HG03342 (cell line): ENCODE measurements around the gene IQCF2.
"Not testable (repeated sequence)": the region's sequence is repeated elsewhere in the genome, so short reads cannot be mapped to it uniquely, and the experiment has no call there.

ENCODE experiments used
- ATAC-seq: cut with Tn5 transposase; IDR thresholded peaks from one replicate; pipeline ENCODE4 v1.9.1; 2021; ENCODE audit warnings: mild to moderate bottlenecking, moderate library complexity; ENCODE audit not compliant: unreplicated experiment

Gene IQCF2

DNA sequence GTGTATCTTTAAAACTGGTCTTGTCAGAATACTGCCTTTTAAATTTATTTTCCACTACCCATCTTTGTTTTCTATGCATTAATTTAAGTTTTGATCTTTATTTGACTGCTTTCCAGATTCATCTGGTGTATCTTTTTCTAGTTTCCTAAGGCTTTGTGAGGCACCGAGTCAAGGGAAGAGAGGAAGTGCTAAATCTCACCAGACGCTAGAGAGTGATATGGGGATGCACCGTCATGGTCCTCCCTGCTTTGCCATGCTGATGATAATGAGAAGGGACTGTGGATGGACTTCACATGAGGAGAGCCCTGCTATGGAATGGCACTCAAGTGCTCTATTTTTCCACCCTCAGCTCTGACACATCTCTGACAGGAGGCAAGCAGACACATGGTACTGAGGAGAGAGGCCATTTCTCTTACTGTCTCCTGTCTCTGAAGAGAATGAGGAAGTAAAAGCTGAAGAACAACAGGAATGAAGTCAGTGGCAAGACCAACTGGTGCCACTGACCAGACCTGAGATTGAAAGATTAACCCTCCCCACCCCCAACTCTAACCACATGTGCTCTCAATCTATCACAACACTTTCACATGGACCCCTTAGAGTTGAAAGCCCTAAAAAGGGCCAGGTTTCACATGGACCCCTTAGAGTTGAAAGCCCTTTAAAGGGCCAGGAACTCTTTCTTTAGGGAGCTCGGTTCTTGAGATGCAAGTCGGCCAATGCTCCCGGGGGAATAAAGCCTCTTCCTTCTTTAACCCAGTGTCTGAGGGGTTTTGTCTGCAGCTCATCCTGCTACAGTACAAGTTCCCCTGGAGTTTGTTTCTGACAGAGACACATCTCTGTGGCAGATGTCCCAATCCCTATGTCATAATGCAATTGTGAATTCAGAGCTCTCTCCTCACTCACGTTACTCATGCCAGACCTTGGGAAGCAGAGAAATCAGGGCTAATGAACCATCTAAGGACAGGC lies at the start of gene IQCF2:
TSS of gene IQCF2 (plus strand) at position 913 of the 963 bp plus-strand sequence. CDS start 52 bp downstream, outside the sequence.
- no peak for ATAC-seq

DNA sequence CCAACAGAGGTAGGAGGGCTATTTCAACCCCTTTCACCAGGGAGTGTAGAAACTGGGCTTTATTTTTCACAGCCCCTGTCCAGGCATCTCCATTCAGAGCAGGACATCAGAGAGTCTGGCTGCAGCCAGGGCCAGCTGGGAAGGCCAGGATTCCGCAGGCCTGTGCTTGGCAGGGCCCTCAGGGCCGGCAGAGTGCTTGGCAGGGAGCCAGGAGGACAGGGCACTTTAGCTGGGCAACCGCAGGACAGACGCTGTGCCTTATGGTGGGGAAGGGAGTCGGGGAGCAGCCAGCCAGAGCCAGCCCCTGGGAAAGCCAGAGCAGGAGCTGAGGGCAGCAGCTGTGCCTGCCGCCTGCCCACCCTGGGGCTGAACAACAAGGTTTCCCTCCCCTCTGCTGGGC lies 47.9 kb upstream of the IQCF2 start:
- ATAC-seq: no peak

DNA sequence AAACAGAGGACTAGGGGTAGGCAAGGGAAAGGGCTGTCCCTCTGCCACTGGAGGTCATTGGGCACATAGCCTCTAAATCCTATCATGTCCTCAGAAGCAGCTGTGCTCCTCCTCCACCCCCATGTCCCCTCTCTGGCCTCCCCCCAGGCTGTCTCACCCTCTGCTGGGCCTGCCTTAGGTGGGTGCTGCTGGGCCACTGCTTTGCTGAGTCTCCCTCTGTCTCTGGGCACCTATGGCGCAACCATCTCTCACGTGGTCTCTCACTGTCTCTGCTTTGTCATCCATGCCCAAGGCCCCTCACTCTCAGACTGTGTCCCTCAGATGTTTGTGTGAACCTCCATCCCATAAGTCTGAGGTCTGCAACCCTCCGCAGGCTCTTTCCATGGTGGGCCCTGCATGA lies 47.4 kb upstream of the IQCF2 start:
- ATAC-seq: no peak

DNA sequence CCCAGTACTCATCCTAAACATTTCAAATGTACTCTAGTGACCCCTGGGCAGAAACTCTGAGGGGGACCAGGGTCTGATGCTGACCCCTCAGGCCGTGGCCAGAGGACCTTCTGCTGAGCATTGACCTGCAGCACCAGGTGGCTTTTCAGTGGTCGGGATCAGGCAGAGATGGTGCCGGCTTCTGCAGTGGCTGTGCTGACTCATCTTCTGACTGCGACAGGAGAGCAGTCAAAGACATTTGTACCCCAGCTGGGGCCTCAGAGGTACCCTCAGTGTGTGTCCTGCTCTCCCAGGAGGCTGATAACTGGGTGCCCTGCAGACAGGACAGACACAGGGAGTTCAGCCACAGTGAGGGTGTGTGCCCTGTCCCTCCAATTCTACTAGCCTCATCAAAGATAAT lies 45.8 kb upstream of the IQCF2 start:
- ATAC-seq: no peak

DNA sequence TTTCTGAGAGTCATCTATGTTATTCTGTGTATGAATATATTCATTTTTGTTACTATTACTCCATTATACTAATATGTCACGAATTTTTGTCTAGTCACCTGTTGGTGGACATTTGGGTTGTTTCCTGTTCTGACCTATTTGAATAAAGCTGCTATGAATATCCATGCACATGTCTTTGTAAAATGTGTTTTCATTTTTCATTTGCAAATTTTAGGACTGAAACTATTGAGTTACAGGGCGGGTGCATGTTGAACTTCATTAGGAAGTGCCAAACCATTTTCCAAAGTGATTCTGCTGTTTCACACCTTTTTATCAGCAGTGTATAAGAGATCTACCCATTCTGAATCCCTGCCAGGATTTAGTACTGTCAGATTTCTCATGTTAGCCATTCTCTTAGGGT lies 44.7 kb upstream of the IQCF2 start:
- no peak for ATAC-seq

DNA sequence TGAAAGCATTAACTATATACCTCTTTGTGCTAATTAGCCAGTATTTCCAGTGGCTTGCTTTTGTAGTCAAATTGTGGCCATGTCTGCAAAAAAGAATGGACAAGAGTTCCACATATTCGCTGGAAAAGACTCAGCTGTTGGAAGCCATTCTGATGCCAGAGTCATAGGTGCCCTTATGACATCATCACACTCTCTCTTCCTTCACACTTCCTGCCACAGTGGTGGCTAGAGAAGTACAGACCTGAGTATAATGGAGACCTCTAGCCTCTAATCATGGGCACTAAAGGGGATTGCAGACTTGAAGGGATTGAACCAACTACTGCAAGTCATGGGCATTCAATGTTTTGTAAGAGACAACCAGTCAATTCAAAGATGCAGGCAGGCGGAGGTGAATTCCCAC lies 44.0 kb upstream of the IQCF2 start:
- no peak for ATAC-seq

DNA sequence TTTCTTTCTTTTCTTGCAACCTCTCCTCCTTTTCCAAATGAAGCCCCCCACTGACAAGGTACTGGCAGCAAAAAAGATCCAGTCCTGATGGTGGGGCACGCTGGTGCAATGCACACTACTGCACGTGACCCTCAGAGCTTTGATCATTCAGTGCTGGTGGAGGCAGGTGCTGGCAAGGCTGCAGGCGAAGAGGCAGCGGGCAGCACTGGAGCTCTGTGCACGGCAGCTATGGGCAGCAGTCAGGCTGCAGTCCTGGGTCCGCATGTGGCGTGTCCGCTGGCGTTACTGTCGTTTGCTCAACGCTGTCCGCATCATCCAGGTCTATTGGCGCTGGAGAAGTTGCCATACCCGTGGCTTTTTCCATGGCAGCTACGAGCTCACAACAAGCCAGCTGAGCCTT lies 42.3 kb upstream of the IQCF2 start:
- no peak for ATAC-seq

DNA sequence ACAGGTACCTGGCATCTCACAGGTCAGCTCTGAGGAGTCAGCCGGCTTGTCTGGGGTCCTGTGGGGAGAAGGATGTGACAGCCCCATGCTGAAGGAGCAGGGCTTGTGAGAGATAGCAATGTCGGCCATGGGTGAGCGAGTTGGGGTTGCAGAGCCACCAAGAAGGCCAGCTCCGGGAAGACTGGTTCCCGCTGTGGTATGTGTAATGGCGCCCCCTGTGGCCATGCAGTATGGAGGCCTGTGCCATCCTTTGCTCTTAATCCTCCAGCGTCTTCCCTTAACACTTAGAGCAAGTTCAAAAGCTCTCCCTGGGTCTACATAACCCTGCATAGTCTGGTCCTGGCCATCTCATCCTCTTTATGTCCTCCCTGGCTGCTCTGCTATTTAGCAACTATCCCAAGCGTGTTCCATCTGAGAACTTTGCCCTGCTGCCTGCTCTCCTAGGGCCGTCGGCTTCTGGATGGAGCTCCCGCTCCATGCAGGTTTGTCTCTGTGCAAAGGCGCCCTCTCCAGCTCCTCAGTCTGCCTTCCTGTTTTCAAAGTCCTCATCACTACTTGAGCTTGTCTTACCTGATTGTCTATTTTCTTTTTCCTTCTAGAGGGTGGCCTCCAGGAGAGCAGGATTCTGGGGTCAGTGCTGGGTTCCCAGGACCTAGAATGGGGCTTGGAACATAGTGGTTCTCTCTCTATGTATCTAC lies 41.6 kb upstream of the IQCF2 start:
- no peak for ATAC-seq

DNA sequence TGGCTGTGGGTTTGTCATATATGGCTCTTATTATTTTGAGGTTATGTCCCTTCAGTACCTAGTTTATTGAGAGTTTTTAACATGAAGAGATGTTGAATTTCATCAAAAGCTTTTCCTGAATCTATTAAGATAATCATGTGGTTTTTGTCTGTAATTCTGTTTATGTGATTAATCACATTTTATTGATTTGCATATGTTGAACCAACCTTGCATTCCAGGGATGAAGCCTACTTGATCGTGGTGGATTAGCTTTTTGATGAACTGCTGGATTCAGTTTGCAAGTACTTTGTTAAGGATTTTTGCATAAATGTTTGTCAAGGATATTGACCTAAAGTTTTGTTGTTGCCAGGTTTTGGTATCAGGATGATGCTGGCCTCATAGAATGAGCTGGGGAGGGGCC lies 33.1 kb upstream of the IQCF2 start:
- ATAC-seq: no peak

DNA sequence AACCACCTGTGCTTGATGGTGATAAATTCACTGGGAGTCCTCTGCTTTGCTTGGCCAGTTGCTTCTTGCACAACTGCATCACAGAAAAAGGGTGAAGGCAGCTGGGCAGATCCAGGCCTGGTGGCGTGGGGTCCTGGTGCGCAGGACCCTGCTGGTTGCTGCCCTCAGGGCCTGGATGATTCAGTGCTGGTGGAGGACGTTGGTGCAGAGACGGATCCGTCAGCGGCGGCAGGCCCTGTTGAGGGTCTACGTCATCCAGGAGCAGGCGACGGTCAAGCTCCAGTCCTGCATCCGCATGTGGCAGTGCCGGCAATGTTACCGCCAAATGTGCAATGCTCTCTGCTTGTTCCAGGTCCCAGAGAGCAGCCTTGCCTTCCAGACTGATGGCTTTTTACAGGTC lies 31.1 kb upstream of the IQCF2 start:
- no peak for ATAC-seq

DNA sequence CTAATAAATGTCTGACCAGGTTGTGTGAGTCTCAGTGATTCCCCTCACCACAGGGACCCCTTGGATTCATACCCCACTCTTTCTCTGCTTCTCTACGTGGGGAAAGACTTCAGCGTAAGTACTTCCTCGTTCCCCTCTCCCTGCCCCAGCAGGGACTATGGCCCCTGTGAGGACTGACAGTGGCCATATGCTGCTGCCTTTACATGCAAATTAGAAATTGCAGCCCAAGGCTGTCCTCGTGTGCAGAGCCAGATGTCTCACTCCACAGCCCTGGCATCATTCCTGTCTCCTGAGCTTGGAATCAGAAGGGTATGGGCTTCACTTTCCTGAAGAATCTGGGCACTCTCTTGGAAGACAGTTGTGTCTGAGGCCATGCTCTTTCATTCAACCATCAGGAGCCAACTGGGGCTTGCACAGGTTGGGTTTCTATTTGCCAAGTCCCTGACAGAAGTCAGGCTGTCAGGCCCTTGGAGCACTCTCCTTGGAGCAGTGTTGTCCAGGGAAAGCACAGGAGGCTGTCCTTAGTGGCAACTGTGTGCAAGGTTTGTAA lies 30.5 kb upstream of the IQCF2 start:
- no peak for ATAC-seq

DNA sequence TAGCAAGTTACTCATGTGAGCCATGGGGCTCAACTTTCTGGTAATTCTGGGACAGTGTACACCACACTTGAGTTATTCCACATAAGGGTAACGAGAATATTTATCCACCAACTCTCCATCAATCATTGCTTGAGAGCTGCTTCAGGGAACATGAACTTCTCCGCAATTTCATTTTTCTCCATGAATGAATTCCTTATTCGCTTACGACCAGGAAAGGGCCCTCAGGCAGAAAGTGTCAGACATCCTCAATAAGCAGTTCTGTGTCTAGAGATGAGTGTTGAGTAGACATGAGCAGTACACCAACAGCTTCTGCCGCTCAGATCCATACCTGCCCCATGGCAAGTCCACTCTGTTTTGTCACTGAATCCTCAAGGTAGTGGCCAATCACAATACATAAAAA lies 24.8 kb upstream of the IQCF2 start:
- no peak for ATAC-seq

DNA sequence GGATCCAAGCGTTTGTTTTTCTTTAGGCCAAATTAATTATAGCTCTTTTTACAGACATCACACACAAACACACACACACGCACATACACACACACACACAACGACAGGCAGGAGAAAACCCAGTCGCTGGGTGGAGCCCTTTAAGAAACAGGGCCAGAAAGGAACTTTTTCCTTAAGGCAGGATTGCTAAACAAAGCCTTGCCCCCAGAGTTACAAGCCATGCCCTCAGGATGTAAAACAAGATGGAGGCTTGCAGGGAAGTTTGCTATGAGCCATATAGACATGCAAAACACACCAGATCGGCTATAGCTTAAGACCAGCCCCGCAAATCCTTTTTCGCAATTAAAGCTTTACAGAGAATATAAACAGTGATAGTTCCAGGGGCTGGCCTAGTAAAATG lies 16.3 kb upstream of the IQCF2 start:
- ATAC-seq: no peak

DNA sequence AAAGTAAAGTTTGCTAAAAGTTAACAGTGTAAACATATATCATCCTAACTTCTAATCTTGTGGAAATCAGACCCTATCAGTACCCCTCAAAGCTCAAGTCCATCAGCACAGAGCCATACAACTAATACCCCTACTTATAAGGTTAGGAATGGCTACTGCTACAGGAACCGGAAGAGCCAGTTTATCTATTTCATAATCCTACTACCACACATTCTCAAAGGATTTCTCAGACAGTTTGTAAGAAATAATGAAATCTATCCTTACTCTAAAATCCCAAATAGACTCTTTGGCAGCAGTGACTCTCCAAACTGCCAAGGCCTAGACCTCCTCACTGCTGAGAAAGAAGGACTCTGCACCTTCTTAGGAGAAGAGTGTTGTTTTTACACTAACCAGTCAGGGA lies 6.0 kb upstream of the IQCF2 start:
- ATAC-seq: not testable (repeated sequence)

DNA sequence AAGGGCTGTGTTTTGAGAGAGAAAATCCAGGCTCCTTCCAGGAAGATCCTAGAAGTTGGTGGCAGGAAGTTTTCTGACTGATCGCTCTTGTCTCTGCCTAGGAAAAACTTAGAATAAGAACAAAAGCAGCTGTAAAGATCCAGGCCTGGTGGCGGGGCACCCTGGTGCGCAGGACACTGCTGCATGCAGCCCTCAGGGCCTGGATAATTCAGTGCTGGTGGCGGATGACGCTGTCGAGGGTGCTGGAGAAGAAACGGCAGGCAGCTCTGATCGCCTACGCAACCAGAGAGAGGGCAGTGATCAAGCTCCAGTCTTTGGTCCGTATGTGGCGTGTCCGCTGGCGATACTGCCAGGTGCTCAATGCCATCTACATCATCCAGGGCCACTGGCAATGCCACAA lies 1.5 kb downstream of the IQCF2 start:
- no peak for ATAC-seq

DNA sequence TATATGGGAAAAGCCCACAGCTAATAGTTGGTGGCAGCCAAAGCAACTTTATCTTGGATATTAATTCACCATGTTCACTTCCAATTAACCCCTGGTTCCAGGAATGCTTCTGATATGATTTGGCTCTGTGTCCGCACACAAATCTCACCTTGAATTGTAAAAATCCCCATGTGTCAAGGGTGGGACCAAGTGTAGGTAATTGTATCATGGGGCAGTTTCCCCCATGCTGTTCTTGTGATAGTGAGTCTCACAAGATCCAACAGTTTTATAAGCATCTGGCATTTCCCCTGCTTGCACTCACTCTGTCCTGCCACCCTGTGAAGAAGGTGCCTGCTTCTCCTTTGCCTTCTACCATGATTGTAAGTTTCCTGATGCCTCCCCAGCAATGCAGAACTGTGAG lies 7.5 kb downstream of the IQCF2 start:
- ATAC-seq: not testable (repeated sequence)

DNA sequence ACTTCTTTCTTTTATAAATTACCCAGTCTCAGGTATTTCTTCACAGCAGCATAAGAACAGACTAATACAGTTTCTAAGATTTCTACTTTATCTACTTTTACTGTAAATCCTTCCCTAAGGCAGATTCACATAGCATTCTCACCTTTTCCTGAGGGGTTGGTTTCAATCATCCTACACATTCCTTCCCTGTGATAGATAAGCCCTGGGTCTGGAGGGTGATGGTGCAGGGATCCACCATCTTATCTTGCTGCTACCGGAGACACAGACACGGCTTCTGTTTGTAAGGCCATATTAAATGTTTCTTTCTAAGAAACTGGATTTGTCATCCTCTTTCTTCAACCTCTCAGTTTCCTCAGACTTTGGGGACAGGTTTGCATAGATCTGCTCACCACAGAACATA lies 7.9 kb downstream of the IQCF2 start:
- ATAC-seq: no peak

DNA sequence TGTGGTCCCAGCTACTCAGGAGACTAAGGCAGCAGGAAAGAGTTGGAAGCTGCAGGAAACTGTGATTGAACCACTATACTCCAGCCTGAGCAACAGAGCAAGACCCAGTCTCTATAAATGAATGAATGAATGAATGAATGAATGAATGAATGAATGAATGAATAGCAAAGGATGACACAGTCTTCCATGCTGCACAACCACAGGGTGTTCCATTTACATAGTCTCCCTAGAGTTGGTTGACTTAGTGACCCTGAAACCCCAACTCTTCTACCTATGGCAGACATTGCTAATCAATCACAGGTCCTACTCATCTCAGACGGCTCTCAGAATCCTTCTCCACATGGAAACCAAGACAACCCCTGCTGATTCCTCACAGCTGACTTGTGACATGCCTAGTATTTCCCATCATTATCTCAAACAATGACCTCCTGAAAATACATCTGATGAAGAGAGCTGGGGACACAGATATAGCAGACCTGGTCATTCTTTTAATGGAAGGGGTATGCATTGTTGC lies 11.9 kb downstream of the IQCF2 start:
- no peak for ATAC-seq

DNA sequence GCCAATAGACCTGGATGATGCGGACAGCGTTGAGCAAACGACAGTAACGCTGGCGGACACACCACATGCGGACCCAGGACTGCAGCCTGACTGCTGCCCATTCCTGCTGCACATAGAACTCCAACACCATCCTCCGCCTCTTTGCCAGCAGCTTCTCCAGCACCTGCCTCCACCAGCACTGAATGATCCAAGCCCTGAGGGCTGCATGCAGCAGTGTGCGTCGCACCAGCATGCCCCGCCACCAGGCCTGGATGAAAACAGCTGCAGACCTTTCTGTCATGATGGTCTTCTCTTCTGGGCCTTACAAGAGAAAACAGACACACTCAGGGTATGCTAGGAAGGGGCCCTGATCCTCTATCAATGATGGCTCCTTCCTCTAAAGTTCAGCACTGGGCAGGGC lies 12.5 kb downstream of the IQCF2 start:
- ATAC-seq: no peak

DNA sequence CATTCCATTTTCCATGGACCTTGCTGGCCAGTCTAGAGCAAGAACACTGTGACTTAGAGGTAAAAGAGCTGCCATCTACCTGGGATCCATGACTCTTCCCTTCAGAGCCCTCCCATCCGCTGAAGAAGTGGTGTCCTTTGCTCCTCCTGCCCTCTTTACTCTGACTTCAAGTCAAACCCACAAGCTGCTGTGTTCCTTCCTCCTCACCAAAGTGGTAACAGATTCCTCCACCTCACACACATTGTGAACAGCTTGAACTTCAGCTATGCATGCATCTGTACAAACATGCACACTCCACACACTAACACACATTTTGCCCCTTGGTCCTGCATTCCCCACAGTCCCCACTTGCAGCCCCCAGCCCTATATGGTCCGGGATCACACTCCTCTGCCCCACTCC lies 13.0 kb downstream of the IQCF2 start:
- ATAC-seq: no peak

DNA sequence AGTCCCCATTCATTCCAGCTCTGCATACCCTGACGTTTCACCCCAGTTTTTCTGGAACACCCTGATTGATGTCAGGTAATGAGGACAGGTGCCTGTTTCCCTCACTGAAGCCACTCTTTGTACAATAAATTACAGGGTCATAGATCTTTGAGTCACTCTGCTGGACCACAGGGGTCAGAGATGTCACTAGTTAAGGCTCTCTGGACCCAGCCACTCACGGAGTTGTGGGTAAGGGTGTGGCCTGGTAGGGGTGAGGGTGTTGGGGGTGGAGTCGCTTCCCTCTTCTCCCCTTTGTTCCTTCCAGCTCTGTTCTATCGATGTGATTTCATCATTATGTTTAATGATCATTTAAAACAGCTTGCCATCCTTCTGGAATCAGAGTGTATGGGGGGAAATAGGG lies 13.5 kb downstream of the IQCF2 start:
- no peak for ATAC-seq

DNA sequence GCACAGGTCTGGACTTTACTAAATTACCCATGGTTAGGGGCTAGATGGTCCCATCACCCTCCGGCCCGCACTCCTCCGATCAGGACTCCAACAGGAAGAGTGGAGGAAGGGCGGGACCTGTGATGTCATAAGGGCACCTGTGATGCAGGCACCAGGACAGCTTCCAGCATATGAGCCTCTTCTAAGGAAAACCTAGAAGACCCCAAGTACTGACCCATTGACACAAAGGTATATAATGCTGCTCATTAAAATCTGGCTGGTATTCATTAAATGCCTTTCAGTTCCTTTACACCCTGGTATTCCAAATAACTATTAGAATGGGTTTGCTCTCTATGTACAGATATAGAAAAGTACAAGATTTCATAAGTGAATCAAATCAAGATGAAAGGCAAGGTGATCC lies 14.1 kb downstream of the IQCF2 start, which contains the start of gene IQCF5:
TSS of gene IQCF5 (minus strand) at position 101 of the 400 bp plus-strand sequence. CDS start at position 31, 70 bp downstream.
- ATAC-seq: no peak
